CD14-positive monocyte (primary cell): ENCODE data around the gene LTB4R2. TPM values are rescaled to one million over a fixed set of nuclear protein-coding genes. Genes with fewer than 3 reads are reported as not detected.
A peak's percentile ranks its signal among the peaks of the same experiment; 100 is the strongest.
"Not testable (repeated sequence)": the region's sequence is repeated elsewhere in the genome, so short reads cannot be mapped to it uniquely, and the experiment has no call there.

Source experiments
- DNase-seq, 3 donors: peaks; one replicate each; pipeline ENCODE4 v3.0.0-alpha.2; 2011 to 2022
- H2AFZ ChIP-seq: 2 replicates; pipeline ENCODE4 v1.6.0; 2012; ENCODE audit warnings: mild to moderate bottlenecking, low read depth, low read length, inconsistent platforms; ENCODE audit not compliant: insufficient read depth, poor library complexity, severe bottlenecking
- H3K27ac ChIP-seq, 2 donors: 1 replicate in 1 of 2; 2 replicates in 1 of 2; pipeline ENCODE4 v1.5.1; 2012 to 2013; ENCODE audit warnings: low read length in 2 of 2, control low read depth in 1 of 2, inconsistent platforms in 1 of 2, low read depth in 1 of 2, mild to moderate bottlenecking in 1 of 2
- H3K27me3 ChIP-seq, 2 donors: one replicate each; pipeline versions ENCODE4 v1.6.0 to v1.6.1; 2011 to 2013; ENCODE audit warnings: low read length in 2 of 2; ENCODE audit not compliant: control insufficient read depth in 2 of 2, insufficient read depth in 2 of 2
- H3K36me3 ChIP-seq, 2 donors: replicated peaks in 1 of 2; 1 replicate in 1 of 2; 2 replicates in 1 of 2; pipeline versions ENCODE4 v1.5.1 to v1.6.1; 2012 to 2013; ENCODE audit warnings: low read length in 2 of 2, control low read depth in 1 of 2, inconsistent platforms in 1 of 2, mild to moderate bottlenecking in 1 of 2; ENCODE audit not compliant: insufficient read depth in 2 of 2, control insufficient read depth in 1 of 2
- H3K4me1 ChIP-seq, 2 donors: 1 replicate in 1 of 2; 2 replicates in 1 of 2; pipeline versions ENCODE4 v1.5.1 to v1.6.1; 2012 to 2013; ENCODE audit warnings: low read length in 2 of 2, control low read depth in 1 of 2, inconsistent platforms in 1 of 2, mild to moderate bottlenecking in 1 of 2, moderate library complexity in 1 of 2; ENCODE audit not compliant: insufficient read depth in 2 of 2, control insufficient read depth in 1 of 2
- H3K4me2 ChIP-seq: replicated peaks from 2 replicates; pipeline ENCODE3; 2012; ENCODE audit warnings: low read length, moderate library complexity, mild to moderate bottlenecking; ENCODE audit not compliant: poor library complexity, severe bottlenecking; ENCODE audit errors: extremely low read depth
- H3K4me3 ChIP-seq, 3 experiments: fragments of 200-600 bp in 1 of 3; sonication (generic) in 1 of 3; replicated peaks in 1 of 3; 1 replicate in 2 of 3; 2 replicates in 1 of 3; pipeline ENCODE4 v1.5.1; 2011 to 2013; ENCODE audit warnings: low read length in 3 of 3, mild to moderate bottlenecking in 3 of 3, control low read depth in 2 of 3, low read depth in 2 of 3, inconsistent platforms in 1 of 3, moderate library complexity in 1 of 3
- H3K79me2 ChIP-seq: 2 replicates; pipeline ENCODE4 v1.6.0; 2012; ENCODE audit warnings: mild to moderate bottlenecking, control low read depth, inconsistent platforms, low read length, moderate library complexity; ENCODE audit not compliant: insufficient read depth
- H3K9ac ChIP-seq: 2 replicates; pipeline ENCODE4 v1.6.0; 2017; ENCODE audit warnings: low read length, mild to moderate bottlenecking; ENCODE audit not compliant: insufficient read depth, poor library complexity, severe bottlenecking
- H3K9me3 ChIP-seq, 2 donors: replicated peaks in 1 of 2; 1 replicate in 1 of 2; 2 replicates in 1 of 2; pipeline versions ENCODE4 v1.5.1 to v1.6.1; 2012 to 2013; ENCODE audit warnings: low read length in 2 of 2, control low read depth in 1 of 2; ENCODE audit not compliant: control insufficient read depth in 1 of 2, insufficient read depth in 1 of 2
- H4K20me1 ChIP-seq: 2 replicates; pipeline ENCODE4 v1.6.0; 2012; ENCODE audit warnings: mild to moderate bottlenecking, low read length, control low read depth, moderate library complexity; ENCODE audit not compliant: insufficient read depth
- H3K27ac Mint-ChIP-seq, 7 donors: one replicate each; pipeline ENCODE4 v1.8.0; 2020; ENCODE audit warnings: mild to moderate bottlenecking in 7 of 7, mixed read lengths in 7 of 7, moderate library complexity in 6 of 7, inconsistent platforms in 2 of 7
- H3K27me3 Mint-ChIP-seq, 3 donors: one replicate each; pipeline ENCODE4 v1.8.0; 2021 to 2022; ENCODE audit warnings: low read depth in 3 of 3, mild to moderate bottlenecking in 3 of 3, mixed read lengths in 3 of 3, moderate library complexity in 3 of 3, inconsistent platforms in 1 of 3
- H3K36me3 Mint-ChIP-seq, 2 donors: one replicate each; pipeline ENCODE4 v1.8.0; 2020; ENCODE audit warnings: mixed read lengths in 2 of 2, inconsistent platforms in 1 of 2, mild to moderate bottlenecking in 1 of 2
- H3K4me1 Mint-ChIP-seq: one replicate; pipeline ENCODE4 v1.8.0; 2020; ENCODE audit warnings: mild to moderate bottlenecking, mixed read lengths
- H3K4me3 Mint-ChIP-seq, 2 donors: one replicate each; pipeline ENCODE4 v1.8.0; 2020; ENCODE audit warnings: mild to moderate bottlenecking in 2 of 2, mixed read lengths in 2 of 2, moderate library complexity in 1 of 2
- H3K9me3 Mint-ChIP-seq, 7 donors: one replicate each; pipeline ENCODE4 v1.8.0; 2020 to 2022; ENCODE audit warnings: mixed read lengths in 7 of 7, mild to moderate bottlenecking in 6 of 7, moderate library complexity in 6 of 7, inconsistent platforms in 2 of 7
- CTCF ChIP-seq: fragments of 200-600 bp; IDR thresholded peaks from one replicate; pipeline ENCODE4 v1.8.0; 2022; ENCODE audit warnings: antibody characterized with exemption, mild to moderate bottlenecking
- WGBS: methylation state at CpG from one replicate; pipeline ENCODE4 v1.1.5; 2013; ENCODE audit warnings: missing lambda C conversion rate; ENCODE audit not compliant: insufficient coverage; 5-methylcytosine and 5-hydroxymethylcytosine counted together
- intact Hi-C, 2 donors: fragments of 100-400 bp; cut with micrococcal nuclease; formaldehyde crosslinking; loops; one replicate each; pipeline versions ENCODE4 v1.15.0 to v1.15.1; 2023
- polyA plus RNA-seq, 3 donors: library from polyadenylated mRNA; depleted of rRNA in 1 of 3; unstranded in 2 of 3; stranded (reverse) in 1 of 3; fragments of 300-500 nt in 2 of 3; fragments of >200 nt in 1 of 3; fragmentation: Illumina TruSeq in 2 of 3; gene quantifications; 1 replicate in 2 of 3; 2 replicates in 1 of 3; pipeline ENCODE4 v1.2.3, GENCODE V29; 2012 to 2021

The LTB4R2 gene
- polyA plus RNA-seq, 3 donors, result 2.7 to 25.1 (median 2.9) TPM

DNA sequence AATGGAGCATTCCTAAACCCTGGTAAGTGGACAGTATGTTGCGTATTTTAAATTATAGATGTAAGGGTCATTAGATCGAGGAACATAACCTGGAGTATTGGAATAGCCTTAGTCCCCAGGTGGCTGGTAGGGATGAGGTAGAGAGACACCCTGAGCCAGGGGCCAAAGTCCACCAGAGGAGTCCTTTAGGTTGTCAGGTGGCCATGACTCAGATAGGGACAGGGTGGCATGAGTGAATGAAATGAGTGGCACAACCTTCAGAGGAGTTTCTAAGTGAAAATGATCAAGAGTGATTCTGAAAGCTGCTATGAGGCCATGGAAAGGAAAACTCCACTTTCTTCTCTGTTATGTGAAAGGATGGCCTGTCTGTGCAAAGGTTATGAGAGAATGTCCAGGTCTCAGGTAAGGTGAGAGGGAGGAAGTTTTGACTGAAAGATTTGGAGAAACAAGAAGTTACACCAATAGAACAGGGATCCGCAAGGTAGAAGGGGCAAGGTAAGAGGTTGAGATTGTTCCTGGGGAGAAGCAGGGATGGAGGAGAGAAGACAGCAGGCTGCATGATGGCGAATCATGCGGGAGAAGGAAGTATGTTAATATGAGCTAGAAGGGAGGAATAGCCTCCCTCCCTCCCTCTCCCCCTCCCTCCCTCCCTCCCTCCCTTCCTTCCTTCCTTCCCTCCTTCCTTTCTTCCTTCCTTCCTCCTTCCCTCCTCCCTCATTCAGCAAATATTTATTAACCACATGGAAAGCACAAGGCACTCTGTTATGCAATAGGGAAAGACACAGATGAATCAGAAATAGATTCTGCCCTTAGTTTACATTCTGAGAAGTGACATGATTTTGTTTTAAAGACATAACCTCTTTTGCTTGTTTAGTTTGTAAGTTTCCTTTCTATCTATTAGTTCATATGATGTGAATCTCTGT is 43.9 kb downstream of the LTB4R2 start:
- no peak overlapping the region for H3K9ac ChIP-seq
- Mint-ChIP-seq H3K9me3 (peaks cover 0 to 1% (median 0%) of the 10 kb centered on the region in 7 donors), H3K4me3 (peak overlapping the region in 1 of 2 donors; percentile 32), H3K27ac (peak overlapping the region in 3 of 7 donors; percentile 6 to 72 (median 47)), H3K4me1 (peaks cover 16% of the 10 kb centered on the region), H3K36me3 (no peaks in the 10 kb centered on the region), H3K27me3 (peaks cover 5 to 21% (median 18%) of the 10 kb centered on the region in 3 donors)
- no peak overlapping the region for H3K27ac ChIP-seq
- DNase-seq, result peak in 1 of 3 donors; percentile 69
- H2AFZ ChIP-seq, result no peak overlapping the region
- TF ChIP-seq CTCF, result no peak
- H3K27me3 ChIP-seq, result peaks cover 3 to 4% of the 10 kb centered on the region in 2 donors
- H3K79me2 ChIP-seq, result no peaks in the 10 kb centered on the region
- H3K9me3 ChIP-seq, result no peaks in the 10 kb centered on the region
- intact Hi-C loops, result no loop called here
- H3K4me2 ChIP-seq, result no peak overlapping the region
- no peak overlapping the region for H3K4me3 ChIP-seq
- WGBS, result no CpG with 5 or more reads among the region's 5 CpGs
- H3K36me3 ChIP-seq, result no peaks in the 10 kb centered on the region
- peaks cover 11 to 13% of the 10 kb centered on the region in 2 donors for H3K4me1 ChIP-seq
- H4K20me1 ChIP-seq, result no peaks in the 10 kb centered on the region

GRCh38 chr14:24354482-24354825 is 44.5 kb downstream of the LTB4R2 start:
- H2AFZ ChIP-seq, H3K9me3 Mint-ChIP-seq, H3K4me2 ChIP-seq, H3K36me3 Mint-ChIP-seq, H3K27me3 ChIP-seq, H3K4me3 ChIP-seq, H3K27ac ChIP-seq, intact Hi-C loops, H3K9ac ChIP-seq, H3K79me2 ChIP-seq, H4K20me1 ChIP-seq, DNase-seq, H3K36me3 ChIP-seq, H3K9me3 ChIP-seq: not testable (repeated sequence)
- H3K4me1 ChIP-seq, result peaks cover 11 to 13% of the 10 kb centered on the region in 2 donors
- H3K4me3 Mint-ChIP-seq, result peak overlapping the region in 1 of 2 donors; percentile 32
- H3K27ac Mint-ChIP-seq, result peak overlapping the region in 1 of 7 donors; percentile 47
- no CpG with 5 or more reads among the region's 3 CpGs for WGBS
- H3K4me1 Mint-ChIP-seq, result peaks cover 16% of the 10 kb centered on the region
- peaks cover 5 to 18% (median 17%) of the 10 kb centered on the region in 3 donors for H3K27me3 Mint-ChIP-seq
